Lung (tissue), 12 donors: ENCODE measurements around the gene SUPT3H. TPM values are rescaled to one million over a fixed set of nuclear protein-coding genes. Genes with fewer than 3 reads are reported as not detected.
"Not testable (repeated sequence)": the region's sequence is repeated elsewhere in the genome, so short reads cannot be mapped to it uniquely, and the experiment has no call there.

Experiments used
- ATAC-seq: fragments of 200-7000 bp; cut with Tn5 transposase; one replicate; pipeline ENCODE4 v1.9.1; 2020; ENCODE audit warnings: moderate number of reproducible peaks; ENCODE audit not compliant: insufficient read depth, low FRiP score
- DNase-seq, 3 donors: peaks; one replicate each; pipeline ENCODE4 v3.0.0-alpha.2; 2013 to 2017
- H3K27ac ChIP-seq, 2 donors: one replicate each; pipeline ENCODE4 v1.5.1; 2013; ENCODE audit warnings: mild to moderate bottlenecking in 2 of 2, moderate library complexity in 2 of 2, control low read depth in 1 of 2, inconsistent platforms in 1 of 2, low read depth in 1 of 2, low read length in 1 of 2
- H3K27me3 ChIP-seq, 3 donors: one replicate each; pipeline ENCODE4 v1.5.1; 2013; ENCODE audit warnings: low read length in 2 of 3; ENCODE audit not compliant: control insufficient read depth in 3 of 3, insufficient read depth in 3 of 3
- H3K36me3 ChIP-seq, 4 donors: one replicate each; pipeline ENCODE4 v1.5.1; 2013; ENCODE audit warnings: low read length in 4 of 4, mild to moderate bottlenecking in 1 of 4, moderate library complexity in 1 of 4; ENCODE audit not compliant: control insufficient read depth in 4 of 4, insufficient read depth in 4 of 4
- H3K4me1 ChIP-seq, 5 donors: one replicate each; pipeline ENCODE4 v1.5.1; 2013; ENCODE audit warnings: low read length in 5 of 5, mild to moderate bottlenecking in 2 of 5, moderate library complexity in 1 of 5; ENCODE audit not compliant: control insufficient read depth in 5 of 5, insufficient read depth in 5 of 5
- H3K4me3 ChIP-seq: one replicate; pipeline ENCODE4 v1.5.1; 2013; ENCODE audit warnings: mild to moderate bottlenecking, control low read depth, moderate library complexity
- H3K9ac ChIP-seq, 2 donors: one replicate each; pipeline ENCODE4 v1.5.1; 2013; ENCODE audit warnings: low read length in 2 of 2, control low read depth in 1 of 2; ENCODE audit not compliant: insufficient read depth in 1 of 2
- H3K9me3 ChIP-seq, 4 donors: one replicate each; pipeline ENCODE4 v1.5.1; 2013; ENCODE audit warnings: low read length in 3 of 4, mild to moderate bottlenecking in 1 of 4, moderate library complexity in 1 of 4; ENCODE audit not compliant: control insufficient read depth in 4 of 4, insufficient read depth in 3 of 4
- CTCF ChIP-seq: IDR thresholded peaks from 2 replicates; pipeline ENCODE4 v1.5.1; 2012; ENCODE audit warnings: mild to moderate bottlenecking; ENCODE audit errors: control extremely low read depth, extremely low read depth
- WGBS, 2 donors: extraction: QIAGEN DNeasy Blood & Tissue Kit; methylation state at CpG; one replicate each; pipeline ENCODE4 v1.1.7; 2013; 5-methylcytosine and 5-hydroxymethylcytosine counted together
- polyA plus RNA-seq, 2 donors: library from polyadenylated mRNA; stranded (reverse); fragments of 200-250 nt; gene quantifications; one replicate each; pipeline ENCODE4 v1.2.1, GENCODE V29; 2013
- total RNA-seq, 2 donors: library from RNA; depleted of rRNA in 1 of 2; stranded (reverse); fragments of >200 nt in 1 of 2; gene quantifications; one replicate each; pipeline ENCODE4 v1.2.1, GENCODE V29; 2014 to 2021
- donor health status: control.
- donor health status: control.
- donor health status: Bipolar disorder and iron deficiency.
- donor health status: healthy.
- donor health status: DM: yes; HTN: yes; CAD: no.

Gene SUPT3H
- total and polyA plus RNA-seq, 4 donors = 5.2 to 17.4 (median 8.2) TPM

GRCh38 chr6:45293306-45293705 is 84.4 kb downstream of the SUPT3H start:
- no peak overlapping the region for H3K4me3 ChIP-seq
- ATAC-seq = no peak
- no peaks in the 10 kb centered on the region for H3K9me3 ChIP-seq
- TF ChIP-seq CTCF = no peak
- 85 to 96% methylated on average over 3 of the region's 3 CpGs for WGBS, 2 donors
- H3K4me1 ChIP-seq = no peaks in the 10 kb centered on the region
- DNase-seq = no peak
- no peak overlapping the region for H3K9ac ChIP-seq
- no peaks in the 10 kb centered on the region for H3K27me3 ChIP-seq
- no peak overlapping the region for H3K27ac ChIP-seq
- no peaks in the 10 kb centered on the region for H3K36me3 ChIP-seq

GRCh38 chr6:45289751-45290514 is 87.8 kb downstream of the SUPT3H start:
- no peak for TF ChIP-seq CTCF
- no peak for DNase-seq
- H3K27ac ChIP-seq = no peak overlapping the region
- no peaks in the 10 kb centered on the region for H3K36me3 ChIP-seq
- WGBS, 2 donors = 95 to 99% methylated on average over 5 of the region's 5 CpGs
- ATAC-seq = no peak
- no peaks in the 10 kb centered on the region for H3K27me3 ChIP-seq
- H3K9ac ChIP-seq = no peak overlapping the region
- no peak overlapping the region for H3K4me3 ChIP-seq
- H3K9me3 ChIP-seq = no peaks in the 10 kb centered on the region
- H3K4me1 ChIP-seq = no peaks in the 10 kb centered on the region

- not testable (repeated sequence) for H3K27me3 ChIP-seq, H3K36me3 ChIP-seq, H3K9ac ChIP-seq, H3K27ac ChIP-seq, ATAC-seq, H3K9me3 ChIP-seq, H3K4me1 ChIP-seq, H3K4me3 ChIP-seq, DNase-seq
- 94 to 96% methylated on average over 3 of the region's 3 CpGs for WGBS, 2 donors
Observed at GRCh38 chr6:45286707-45287106, 91.0 kb downstream of the SUPT3H start.

GRCh38 chr6:45278367-45278766 is 99.4 kb downstream of the SUPT3H start:
- ATAC-seq (no peak), DNase-seq (peak in 2 of 3 donors; percentile 13 to 22)
- Histone ChIP-seq H3K4me3 (no peak overlapping the region), H3K4me1 (peaks cover 0 to 1% (median 0%) of the 10 kb centered on the region in 5 donors), H3K27me3 (no peaks in the 10 kb centered on the region), H3K9ac (no peak overlapping the region), H3K27ac (no peak overlapping the region), H3K9me3 (peaks cover 0 to 7% (median 0%) of the 10 kb centered on the region in 4 donors), H3K36me3 (no peaks in the 10 kb centered on the region)
- WGBS, 2 donors = 83 to 92% methylated on average over 1 of the region's 1 CpG
- TF ChIP-seq CTCF = no peak

GRCh38 chr6:45277741-45278140 is 100.0 kb downstream of the SUPT3H start:
- H3K27ac ChIP-seq, H3K27me3 ChIP-seq, DNase-seq, H3K36me3 ChIP-seq, H3K4me3 ChIP-seq, H3K9me3 ChIP-seq, H3K4me1 ChIP-seq, H3K9ac ChIP-seq, ATAC-seq: not testable (repeated sequence)
- WGBS, 2 donors = 92 to 98% methylated on average over 4 of the region's 4 CpGs
